ENCODE results near the gene PCDH18.

DNA sequence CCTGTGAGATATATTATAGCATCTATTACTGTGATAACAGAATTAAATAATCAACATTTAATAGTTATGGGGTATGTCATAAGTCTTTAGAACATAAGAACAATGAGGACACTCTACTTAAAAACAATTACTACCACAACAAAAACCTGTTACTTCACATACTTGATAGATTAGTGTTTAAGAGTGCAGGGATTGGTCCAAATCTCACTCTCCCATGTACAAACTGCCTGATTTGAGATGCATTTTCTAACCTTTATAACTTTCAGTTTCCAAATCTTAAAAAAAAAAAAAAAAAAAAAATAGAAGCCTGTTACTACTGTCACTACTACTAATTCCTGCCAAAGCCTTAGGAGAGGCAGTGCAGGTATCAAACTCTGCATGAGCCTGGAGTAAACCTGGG, 5.6 kb downstream of the PCDH18 start:
- TF ChIP-seq SP2 (CRISPR knock-in tag; IDR thresholded peaks at IDR 0.05): no peak
- no peak for TF ChIP-seq ELK4 (CRISPR knock-in tag; IDR thresholded peaks at IDR 0.05; ENCODE audit: borderline replicate concordance)
- TF ChIP-seq ATF7 (IDR thresholded peaks at IDR 0.05): no peak
- no peak for TF ChIP-seq ATF7 (CRISPR knock-in tag; IDR thresholded peaks at IDR 0.05)
- TF ChIP-seq CEBPB (IDR thresholded peaks at IDR 0.05; ENCODE audit: borderline replicate concordance, low read depth, low read length): no peak
- no peak for TF ChIP-seq ZNF609 (CRISPR knock-in tag; IDR thresholded peaks at IDR 0.05; ENCODE audit: borderline replicate concordance)
- TF ChIP-seq SYNCRIP (IDR thresholded peaks at IDR 0.05; ENCODE audit: insufficient read depth, low read depth, low read length): no peak
- TF ChIP-seq EP300 (IDR thresholded peaks at IDR 0.05; ENCODE audit: low read depth in 2 of 2, low read length in 2 of 2): no peak
- TF ChIP-seq EP300 (CRISPR knock-in tag; IDR thresholded peaks at IDR 0.05; ENCODE audit: borderline replicate concordance): no peak
- TF ChIP-seq SALL2 (CRISPR knock-in tag; IDR thresholded peaks at IDR 0.05): no peak
- TF ChIP-seq KLF6 (CRISPR knock-in tag; IDR thresholded peaks at IDR 0.05): no peak
- TF ChIP-seq, protein P1, sequence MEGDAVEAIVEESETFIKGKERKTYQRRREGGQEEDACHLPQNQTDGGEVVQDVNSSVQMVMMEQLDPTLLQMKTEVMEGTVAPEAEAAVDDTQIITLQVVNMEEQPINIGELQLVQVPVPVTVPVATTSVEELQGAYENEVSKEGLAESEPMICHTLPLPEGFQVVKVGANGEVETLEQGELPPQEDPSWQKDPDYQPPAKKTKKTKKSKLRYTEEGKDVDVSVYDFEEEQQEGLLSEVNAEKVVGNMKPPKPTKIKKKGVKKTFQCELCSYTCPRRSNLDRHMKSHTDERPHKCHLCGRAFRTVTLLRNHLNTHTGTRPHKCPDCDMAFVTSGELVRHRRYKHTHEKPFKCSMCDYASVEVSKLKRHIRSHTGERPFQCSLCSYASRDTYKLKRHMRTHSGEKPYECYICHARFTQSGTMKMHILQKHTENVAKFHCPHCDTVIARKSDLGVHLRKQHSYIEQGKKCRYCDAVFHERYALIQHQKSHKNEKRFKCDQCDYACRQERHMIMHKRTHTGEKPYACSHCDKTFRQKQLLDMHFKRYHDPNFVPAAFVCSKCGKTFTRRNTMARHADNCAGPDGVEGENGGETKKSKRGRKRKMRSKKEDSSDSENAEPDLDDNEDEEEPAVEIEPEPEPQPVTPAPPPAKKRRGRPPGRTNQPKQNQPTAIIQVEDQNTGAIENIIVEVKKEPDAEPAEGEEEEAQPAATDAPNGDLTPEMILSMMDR (CRISPR knock-in tag; IDR thresholded peaks at IDR 0.05): no peak
- TF ChIP-seq HMG20B (CRISPR knock-in tag; conservative IDR thresholded peaks at IDR 0.05): no peak
- TF ChIP-seq RNF2 (conservative IDR thresholded peaks at IDR 0.05; ENCODE audit: low read depth): no peak
- TF ChIP-seq MIXL1 (CRISPR knock-in tag; IDR thresholded peaks at IDR 0.05): no peak
- no peak for TF ChIP-seq STAT6 (CRISPR knock-in tag; IDR thresholded peaks at IDR 0.05; ENCODE audit: borderline replicate concordance)
